ENCODE measurements around the gene PKDCC. TPM values are rescaled to one million over a fixed set of nuclear protein-coding genes. Genes with fewer than 3 reads are reported as not detected.

PKDCC gene
- total RNA-seq, 4 donors from 2014 or later: 34.1 to 244 (median 109) TPM

DNA sequence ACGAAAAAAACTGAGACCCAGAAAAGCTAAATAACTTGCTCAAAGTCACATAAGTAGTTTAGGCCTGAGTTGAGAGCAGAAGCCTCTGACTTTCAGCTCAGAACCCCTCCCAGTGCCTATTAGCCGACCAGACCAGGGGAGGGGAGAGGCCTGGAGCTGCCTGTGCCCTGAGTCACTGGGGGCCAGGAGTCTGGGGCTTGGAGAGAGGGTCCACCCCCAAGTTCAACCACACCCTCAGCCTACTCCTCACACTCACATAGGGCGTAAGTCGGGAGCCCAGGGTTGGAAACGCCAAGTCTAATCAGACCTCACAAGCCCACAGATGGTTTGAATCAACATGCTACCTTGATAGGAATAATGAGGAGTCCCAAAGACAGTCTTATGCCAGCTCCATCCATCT lies 12.6 kb upstream of the PKDCC start:
- Histone ChIP-seq H3K4me1 (no peaks in the 10 kb centered on the region), H3K9me3 (no peaks in the 10 kb centered on the region), H3K27me3 (no peaks in the 10 kb centered on the region), H3K27ac (no peak overlapping the region), H3K36me3 (no peaks in the 10 kb centered on the region), H3K4me3 (no peak overlapping the region)
- DNase-seq: no peak
- TF ChIP-seq, protein P1, sequence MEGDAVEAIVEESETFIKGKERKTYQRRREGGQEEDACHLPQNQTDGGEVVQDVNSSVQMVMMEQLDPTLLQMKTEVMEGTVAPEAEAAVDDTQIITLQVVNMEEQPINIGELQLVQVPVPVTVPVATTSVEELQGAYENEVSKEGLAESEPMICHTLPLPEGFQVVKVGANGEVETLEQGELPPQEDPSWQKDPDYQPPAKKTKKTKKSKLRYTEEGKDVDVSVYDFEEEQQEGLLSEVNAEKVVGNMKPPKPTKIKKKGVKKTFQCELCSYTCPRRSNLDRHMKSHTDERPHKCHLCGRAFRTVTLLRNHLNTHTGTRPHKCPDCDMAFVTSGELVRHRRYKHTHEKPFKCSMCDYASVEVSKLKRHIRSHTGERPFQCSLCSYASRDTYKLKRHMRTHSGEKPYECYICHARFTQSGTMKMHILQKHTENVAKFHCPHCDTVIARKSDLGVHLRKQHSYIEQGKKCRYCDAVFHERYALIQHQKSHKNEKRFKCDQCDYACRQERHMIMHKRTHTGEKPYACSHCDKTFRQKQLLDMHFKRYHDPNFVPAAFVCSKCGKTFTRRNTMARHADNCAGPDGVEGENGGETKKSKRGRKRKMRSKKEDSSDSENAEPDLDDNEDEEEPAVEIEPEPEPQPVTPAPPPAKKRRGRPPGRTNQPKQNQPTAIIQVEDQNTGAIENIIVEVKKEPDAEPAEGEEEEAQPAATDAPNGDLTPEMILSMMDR (IDR thresholded peaks at IDR 0.05): no peak
- no peak for TF ChIP-seq POLR2A (IDR thresholded peaks at IDR 0.05)
- intact Hi-C loops (cut with DNase I; ENCODE audit: low total_unique reads): no loop called here

- H3K4me1 ChIP-seq: no peaks in the 10 kb centered on the region
- no peaks in the 10 kb centered on the region for H3K9me3 ChIP-seq
- no peaks in the 10 kb centered on the region for H3K27me3 ChIP-seq
- no peak for DNase-seq
- H3K36me3 ChIP-seq: no peaks in the 10 kb centered on the region
- no peak for TF ChIP-seq POLR2A (IDR thresholded peaks at IDR 0.05)
- TF ChIP-seq, protein P1 (IDR thresholded peaks at IDR 0.05): no peak
- H3K4me3 ChIP-seq: no peak overlapping the region
- intact Hi-C loops (cut with DNase I; ENCODE audit: low total_unique reads): no loop called here
- H3K27ac ChIP-seq: no peak overlapping the region
Measured at GRCh38 chr2:42036413-42036812, 11.4 kb upstream of the PKDCC start.

DNA sequence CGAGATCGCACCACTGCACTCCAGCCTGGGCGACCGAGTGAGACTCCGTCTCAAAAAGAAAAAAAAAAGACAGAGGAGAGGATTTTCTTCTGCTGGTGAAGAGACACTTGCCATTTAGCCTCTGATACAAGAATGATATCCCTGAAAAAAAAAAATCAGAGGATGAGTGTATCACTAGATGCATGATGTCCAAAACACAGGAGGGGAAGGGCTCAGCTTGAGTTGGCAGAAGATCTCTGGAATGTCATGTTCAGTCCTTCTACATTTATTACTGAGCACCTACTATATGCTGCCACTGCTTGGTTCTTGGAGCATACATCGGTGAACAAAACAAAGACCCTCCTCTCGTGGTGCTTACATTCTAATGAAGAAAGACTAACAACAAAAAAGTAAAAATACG lies 10.9 kb upstream of the PKDCC start:
- intact Hi-C loops (cut with DNase I; ENCODE audit: low total_unique reads): no loop called here
- H3K4me1 ChIP-seq: no peaks in the 10 kb centered on the region
- H3K36me3 ChIP-seq: no peaks in the 10 kb centered on the region
- no peaks in the 10 kb centered on the region for H3K9me3 ChIP-seq
- H3K4me3 ChIP-seq: no peak overlapping the region
- no peak for DNase-seq
- TF ChIP-seq POLR2A (IDR thresholded peaks at IDR 0.05): no peak
- TF ChIP-seq, protein P1 (IDR thresholded peaks at IDR 0.05): no peak
- no peaks in the 10 kb centered on the region for H3K27me3 ChIP-seq
- no peak overlapping the region for H3K27ac ChIP-seq

DNA sequence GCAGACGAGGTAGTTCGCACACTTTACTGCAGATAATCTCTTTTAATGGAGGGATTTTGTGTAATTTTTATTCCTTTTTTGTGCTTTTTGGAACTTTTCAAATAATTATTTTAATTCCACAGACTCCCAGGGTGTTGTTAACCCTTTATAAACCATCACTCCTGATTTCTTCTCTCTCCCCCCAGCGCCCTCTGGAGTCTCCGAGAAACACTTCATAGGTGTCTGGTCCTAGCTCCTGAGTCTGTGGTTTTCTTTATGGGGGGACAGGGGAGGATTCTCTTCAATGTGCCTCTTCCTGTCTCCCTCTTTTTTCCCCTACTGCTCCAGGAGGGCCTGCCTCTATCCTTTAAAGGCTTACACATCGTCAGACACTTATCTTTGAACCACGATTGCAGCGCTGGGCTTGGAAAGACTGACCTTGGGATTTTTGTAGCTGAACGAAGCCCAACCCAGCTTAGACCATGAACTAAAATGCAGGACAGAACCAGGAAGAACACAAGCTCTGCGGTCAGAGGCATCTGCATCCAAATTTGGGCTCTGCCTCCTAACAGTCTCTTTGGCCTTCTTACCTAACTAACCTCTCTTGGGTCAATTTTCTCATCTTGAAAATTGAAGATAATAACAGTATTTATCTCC lies 7.1 kb upstream of the PKDCC start:
- intact Hi-C loops (cut with DNase I; ENCODE audit: low total_unique reads): no loop called here
- H3K27me3 ChIP-seq: no peaks in the 10 kb centered on the region
- H3K4me3 ChIP-seq: no peak overlapping the region
- no peaks in the 10 kb centered on the region for H3K4me1 ChIP-seq
- H3K9me3 ChIP-seq: no peaks in the 10 kb centered on the region
- DNase-seq: no peak
- no peak overlapping the region for H3K27ac ChIP-seq
- no peak for TF ChIP-seq POLR2A (IDR thresholded peaks at IDR 0.05)
- H3K36me3 ChIP-seq: no peaks in the 10 kb centered on the region

DNA sequence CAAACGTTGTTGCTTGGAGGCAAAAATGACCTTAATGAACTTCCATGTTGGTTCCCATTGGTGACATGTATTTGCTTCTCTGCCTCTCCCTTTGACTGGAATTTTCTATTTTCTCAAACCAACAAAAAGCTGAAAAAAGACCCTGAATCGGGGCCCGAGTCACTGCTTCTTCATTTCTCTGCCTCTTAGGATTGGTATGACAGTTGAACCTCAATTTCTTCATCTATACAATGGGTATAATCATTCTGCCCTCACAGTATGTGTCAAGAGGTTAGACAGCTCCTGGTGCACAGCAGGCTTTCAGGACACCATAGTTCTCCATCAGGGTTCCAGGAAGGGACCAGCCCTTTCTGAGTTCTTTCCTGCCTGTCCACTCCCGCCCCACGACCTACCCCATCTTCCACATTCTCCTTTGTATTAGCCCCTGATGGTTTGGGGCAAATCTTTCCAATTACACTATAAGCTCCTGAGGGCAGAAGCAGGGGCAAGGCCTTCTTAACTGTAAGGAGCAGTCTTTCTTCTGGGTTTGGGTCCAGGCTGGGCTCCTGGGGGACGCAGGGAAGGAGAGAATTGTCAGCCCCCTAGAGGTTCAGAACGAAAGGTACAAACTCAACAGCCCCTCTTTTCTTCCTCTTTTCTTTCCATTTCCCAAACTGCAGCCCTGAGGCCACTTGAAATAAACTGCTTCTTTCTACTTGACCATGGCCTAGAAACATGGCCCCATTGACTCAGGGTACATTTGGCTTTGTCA lies 6.3 kb upstream of the PKDCC start:
- no peaks in the 10 kb centered on the region for H3K27me3 ChIP-seq
- intact Hi-C loops (cut with DNase I; ENCODE audit: low total_unique reads): no loop called here
- H3K27ac ChIP-seq: no peak overlapping the region
- TF ChIP-seq, protein P1 (IDR thresholded peaks at IDR 0.05): no peak
- TF ChIP-seq POLR2A (IDR thresholded peaks at IDR 0.05): no peak
- DNase-seq: no peak
- H3K9me3 ChIP-seq: no peaks in the 10 kb centered on the region
- no peaks in the 10 kb centered on the region for H3K36me3 ChIP-seq
- H3K4me3 ChIP-seq: no peak overlapping the region
- peaks cover 0 to 6% of the 10 kb centered on the region in 2 donors for H3K4me1 ChIP-seq
